ENCODE measurements around the gene PCDHB3.

GRCh38 chr5:141135718-141136266, 35.5 kb downstream of the PCDHB3 start:
- TF ChIP-seq CTCF (IDR thresholded peaks at IDR 0.05) (no peak), POLR2A (IDR thresholded peaks at IDR 0.05) (no peak)

All from uterus (tissue), 2 donors.